Measurements from ENCODE around the gene KCNJ6. TPM values are rescaled to one million over a fixed set of nuclear protein-coding genes. Genes with fewer than 3 reads are reported as not detected.

Gene KCNJ6
- total RNA-seq, 1 experiment from 2014 or later, result not detected

DNA sequence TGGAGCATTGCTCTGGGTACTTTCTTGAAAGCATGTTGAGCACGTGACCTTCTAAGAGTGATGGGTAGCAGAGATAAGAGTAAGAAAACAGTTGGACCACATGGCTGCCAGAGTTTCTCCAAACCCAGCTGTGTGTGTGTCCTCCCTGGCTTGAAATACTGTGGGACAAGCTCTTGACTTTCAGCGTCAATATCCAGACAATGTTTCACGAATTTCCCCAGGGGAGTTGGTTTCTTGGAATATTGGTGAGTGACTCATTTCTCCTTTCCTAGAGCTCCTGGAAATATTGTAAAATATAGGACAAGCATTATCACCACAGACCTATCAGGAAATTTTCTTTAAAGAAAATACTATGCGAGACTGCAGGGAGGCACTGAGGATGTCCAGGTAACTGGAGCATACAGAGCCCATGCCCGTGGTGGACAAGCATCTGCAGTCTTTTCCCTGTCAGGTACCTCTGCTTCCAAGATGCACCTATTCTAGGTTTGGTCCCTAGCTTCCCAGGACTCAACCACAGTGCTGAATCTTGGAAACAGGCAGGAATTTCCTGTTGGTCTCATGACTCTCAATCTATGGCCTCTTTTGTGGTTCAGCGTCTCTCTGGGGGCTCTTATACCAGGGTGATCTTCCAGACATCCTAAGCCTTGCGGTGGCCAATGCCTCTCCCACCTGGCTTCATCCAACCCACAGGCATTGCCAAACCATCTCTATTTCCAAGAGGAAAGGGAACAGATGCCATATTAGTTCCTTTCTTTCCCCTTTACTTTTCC lies 67.4 kb downstream of the KCNJ6 start:
- Histone ChIP-seq H3K27me3 (ENCODE audit: insufficient read depth, low read length) (no peaks in the 10 kb centered on the region), H3K36me3 (ENCODE audit: control insufficient read depth in 1 of 2, insufficient read depth in 2 of 2, low read length in 2 of 2) (no peaks in the 10 kb centered on the region), H2AFZ (ENCODE audit: low read depth, low read length, poor library complexity, severe bottlenecking) (no peak overlapping the region), H3K4me3 (replicated peaks in 1 of 2; ENCODE audit: low read depth in 1 of 2, low read length in 2 of 2) (no peak overlapping the region), H3K4me2 (ENCODE audit: low read length) (no peak overlapping the region), H3K9me3 (ENCODE audit: control insufficient read depth in 1 of 2, insufficient read depth in 1 of 2, low read depth in 1 of 2, low read length in 2 of 2) (peaks cover 0 to 4% of the 10 kb centered on the region in 2 experiments; a peak in 1 of 4 replicates), H3K9ac (ENCODE audit: low read length) (no peak overlapping the region), H3K27ac (ENCODE audit: low read depth, low read length) (no peak overlapping the region), H3K9me2 (ENCODE audit: insufficient read depth) (no peaks in the 10 kb centered on the region), H3K4me1 (ENCODE audit: control insufficient read depth in 1 of 2, insufficient read depth in 2 of 2, low read length in 2 of 2) (no peaks in the 10 kb centered on the region), H4K20me1 (ENCODE audit: insufficient read depth) (no peaks in the 10 kb centered on the region), H3K79me2 (ENCODE audit: insufficient read depth, low read length) (no peaks in the 10 kb centered on the region)
- no TSS peak for BruUV-seq (replicated peaks)
- POLR2A ChIA-PET, result no interaction called here
- RAD21 ChIA-PET (ENCODE audit: low non-redundant PET in 1 of 2, low total read pairs in 2 of 2, uncharacterized antibody in 2 of 2, unreplicated experiment in 2 of 2), result no interaction called here
- TF ChIP-seq, protein P1, sequence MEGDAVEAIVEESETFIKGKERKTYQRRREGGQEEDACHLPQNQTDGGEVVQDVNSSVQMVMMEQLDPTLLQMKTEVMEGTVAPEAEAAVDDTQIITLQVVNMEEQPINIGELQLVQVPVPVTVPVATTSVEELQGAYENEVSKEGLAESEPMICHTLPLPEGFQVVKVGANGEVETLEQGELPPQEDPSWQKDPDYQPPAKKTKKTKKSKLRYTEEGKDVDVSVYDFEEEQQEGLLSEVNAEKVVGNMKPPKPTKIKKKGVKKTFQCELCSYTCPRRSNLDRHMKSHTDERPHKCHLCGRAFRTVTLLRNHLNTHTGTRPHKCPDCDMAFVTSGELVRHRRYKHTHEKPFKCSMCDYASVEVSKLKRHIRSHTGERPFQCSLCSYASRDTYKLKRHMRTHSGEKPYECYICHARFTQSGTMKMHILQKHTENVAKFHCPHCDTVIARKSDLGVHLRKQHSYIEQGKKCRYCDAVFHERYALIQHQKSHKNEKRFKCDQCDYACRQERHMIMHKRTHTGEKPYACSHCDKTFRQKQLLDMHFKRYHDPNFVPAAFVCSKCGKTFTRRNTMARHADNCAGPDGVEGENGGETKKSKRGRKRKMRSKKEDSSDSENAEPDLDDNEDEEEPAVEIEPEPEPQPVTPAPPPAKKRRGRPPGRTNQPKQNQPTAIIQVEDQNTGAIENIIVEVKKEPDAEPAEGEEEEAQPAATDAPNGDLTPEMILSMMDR (IDR thresholded peaks at IDR 0.05 in 2 of 3, conservative IDR thresholded peaks at IDR 0.05 in 1 of 3; ENCODE audit: borderline replicate concordance in 1 of 3, insufficient read depth in 1 of 3, low read depth in 2 of 3, low read length in 2 of 3), result no peak
- TF ChIP-seq EZH2 (IDR thresholded peaks at IDR 0.05) (no peak), POLR2AphosphoS5 (IDR thresholded peaks at IDR 0.05; ENCODE audit: low read depth, low read length) (no peak), SIN3A (IDR thresholded peaks at IDR 0.05; ENCODE audit: low read depth) (no peak), RAD21 (IDR thresholded peaks at IDR 0.05; ENCODE audit: low read depth) (no peak), ELF1 (IDR thresholded peaks at IDR 0.05; ENCODE audit: borderline replicate concordance, low read depth) (no peak), ZFX (IDR thresholded peaks at IDR 0.05) (no peak)
- TF ChIP-seq, protein P2, sequence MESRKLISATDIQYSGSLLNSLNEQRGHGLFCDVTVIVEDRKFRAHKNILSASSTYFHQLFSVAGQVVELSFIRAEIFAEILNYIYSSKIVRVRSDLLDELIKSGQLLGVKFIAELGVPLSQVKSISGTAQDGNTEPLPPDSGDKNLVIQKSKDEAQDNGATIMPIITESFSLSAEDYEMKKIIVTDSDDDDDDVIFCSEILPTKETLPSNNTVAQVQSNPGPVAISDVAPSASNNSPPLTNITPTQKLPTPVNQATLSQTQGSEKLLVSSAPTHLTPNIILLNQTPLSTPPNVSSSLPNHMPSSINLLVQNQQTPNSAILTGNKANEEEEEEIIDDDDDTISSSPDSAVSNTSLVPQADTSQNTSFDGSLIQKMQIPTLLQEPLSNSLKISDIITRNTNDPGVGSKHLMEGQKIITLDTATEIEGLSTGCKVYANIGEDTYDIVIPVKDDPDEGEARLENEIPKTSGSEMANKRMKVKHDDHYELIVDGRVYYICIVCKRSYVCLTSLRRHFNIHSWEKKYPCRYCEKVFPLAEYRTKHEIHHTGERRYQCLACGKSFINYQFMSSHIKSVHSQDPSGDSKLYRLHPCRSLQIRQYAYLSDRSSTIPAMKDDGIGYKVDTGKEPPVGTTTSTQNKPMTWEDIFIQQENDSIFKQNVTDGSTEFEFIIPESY (IDR thresholded peaks at IDR 0.05; ENCODE audit: extremely low read depth, insufficient replicate concordance, low read length), result no peak
- CTCF ChIA-PET, result no interaction called here
- intact Hi-C loops (cut with micrococcal nuclease), result no loop called here
- ATAC-seq, result no peak
- no peak for DNase-seq (ENCODE audit: low read depth, low spot score)

All from HCT116 (cell line).